Neural cell (in vitro differentiated cells): ENCODE measurements around the gene IL12RB1.

Source experiments
- CTCF ChIP-seq: fragments of 450-650 bp; IDR thresholded peaks from 2 replicates; pipeline ENCODE4 v1.5.1; 2014; ENCODE audit warnings: antibody characterized with exemption, mild to moderate bottlenecking, moderate library complexity; ENCODE audit not compliant: poor library complexity, severe bottlenecking
- POLR2AphosphoS5 ChIP-seq: IDR thresholded peaks from 2 replicates; pipeline ENCODE4 v1.6.1; 2012

GRCh38 chr19:18016209-18016910 lies 70.4 kb downstream of the IL12RB1 start:
- TF ChIP-seq POLR2AphosphoS5: no peak
- no peak for TF ChIP-seq CTCF
